ENCODE data around the gene MYZAP. TPM values are rescaled to one million over a fixed set of nuclear protein-coding genes. Genes with fewer than 3 reads are reported as not detected.

Gene MYZAP
- total and polyA plus RNA-seq, 4 donors: 2.4 to 9.3 (median 2.9) TPM

DNA sequence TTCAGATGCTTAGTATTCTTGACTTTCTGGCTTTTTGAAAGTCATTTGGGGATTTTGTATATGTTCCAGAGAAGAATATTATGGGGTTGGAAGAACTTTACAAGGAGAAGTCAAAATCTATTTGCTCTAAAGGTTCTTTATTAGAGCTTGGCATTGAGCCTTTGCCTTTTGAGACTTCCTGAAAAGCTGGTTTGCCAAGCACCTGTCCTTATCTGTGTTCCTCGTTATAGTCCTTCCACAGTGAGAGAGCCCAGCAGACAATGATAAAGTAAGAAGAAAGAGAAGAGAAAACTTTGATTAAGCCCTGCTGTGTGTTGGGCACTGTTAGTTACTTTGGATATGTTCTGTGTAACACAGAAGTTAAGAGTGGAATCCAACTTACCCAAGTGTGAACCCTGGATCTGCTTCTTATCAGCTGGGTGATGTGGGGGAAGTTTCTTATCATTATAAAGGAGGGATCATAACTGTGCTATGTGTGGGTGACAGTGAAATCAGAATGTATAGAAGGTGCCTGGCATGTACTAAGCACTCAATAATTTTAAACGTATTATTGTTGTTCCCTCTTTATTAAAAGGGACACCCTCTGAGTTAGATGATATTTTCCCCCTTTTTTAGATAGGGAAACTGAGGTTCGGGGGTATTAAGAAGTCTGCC lies 70.5 kb downstream of the MYZAP start:
- H3K27ac ChIP-seq (ENCODE audit: low read depth, low read length): no peak overlapping the region
- no peaks in the 10 kb centered on the region for H3K9me3 ChIP-seq (ENCODE audit: control insufficient read depth, insufficient read depth, low read length)
- no peaks in the 10 kb centered on the region for H3K4me1 ChIP-seq (ENCODE audit: control insufficient read depth, insufficient read depth, low read length)
- no peak for DNase-seq (ENCODE audit: low read depth in 4 of 6, low spot score in 6 of 6)
- no peaks in the 10 kb centered on the region for H3K36me3 ChIP-seq (ENCODE audit: control insufficient read depth, insufficient read depth, low read length)
- no peak overlapping the region for H3K4me3 ChIP-seq (ENCODE audit: low read depth, low read length)
- 92% methylated on average over 2 of the region's 3 CpGs for WGBS (ENCODE audit: insufficient coverage)
- no peaks in the 10 kb centered on the region for H3K27me3 ChIP-seq (ENCODE audit: control insufficient read depth, insufficient read depth, low read length)

DNA sequence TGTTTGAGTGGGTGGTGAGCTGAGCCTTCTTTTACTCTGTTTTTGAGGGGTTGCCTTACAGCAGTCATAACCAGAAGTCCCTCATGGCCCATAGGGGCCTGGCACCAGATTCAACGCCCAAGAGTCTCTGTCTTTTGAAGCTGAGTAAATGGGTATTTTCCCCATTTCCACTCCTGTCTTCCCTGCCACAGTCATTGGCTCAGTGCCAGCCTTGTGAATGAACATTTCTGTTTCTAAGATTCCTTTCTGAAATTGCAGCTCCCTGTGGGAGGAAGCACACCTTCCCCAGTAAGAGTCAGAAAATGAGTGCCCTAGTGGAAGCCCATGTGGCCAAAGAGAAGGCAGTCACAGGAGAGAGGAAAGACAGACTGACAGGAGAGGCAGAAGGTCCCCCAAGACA lies 71.1 kb downstream of the MYZAP start:
- DNase-seq (ENCODE audit: low read depth in 4 of 6, low spot score in 6 of 6): peak in 1 of 6 donors; percentile 25
- no peaks in the 10 kb centered on the region for H3K27me3 ChIP-seq (ENCODE audit: control insufficient read depth, insufficient read depth, low read length)
- no peak overlapping the region for H3K27ac ChIP-seq (ENCODE audit: low read depth, low read length)
- no peak overlapping the region for H3K4me3 ChIP-seq (ENCODE audit: low read depth, low read length)
- whole genome bisulfite sequencing (ENCODE audit: insufficient coverage): no CpG with 5 or more reads among the region's 1 CpG
- no peaks in the 10 kb centered on the region for H3K9me3 ChIP-seq (ENCODE audit: control insufficient read depth, insufficient read depth, low read length)
- no peaks in the 10 kb centered on the region for H3K4me1 ChIP-seq (ENCODE audit: control insufficient read depth, insufficient read depth, low read length)
- H3K36me3 ChIP-seq (ENCODE audit: control insufficient read depth, insufficient read depth, low read length): no peaks in the 10 kb centered on the region

DNA sequence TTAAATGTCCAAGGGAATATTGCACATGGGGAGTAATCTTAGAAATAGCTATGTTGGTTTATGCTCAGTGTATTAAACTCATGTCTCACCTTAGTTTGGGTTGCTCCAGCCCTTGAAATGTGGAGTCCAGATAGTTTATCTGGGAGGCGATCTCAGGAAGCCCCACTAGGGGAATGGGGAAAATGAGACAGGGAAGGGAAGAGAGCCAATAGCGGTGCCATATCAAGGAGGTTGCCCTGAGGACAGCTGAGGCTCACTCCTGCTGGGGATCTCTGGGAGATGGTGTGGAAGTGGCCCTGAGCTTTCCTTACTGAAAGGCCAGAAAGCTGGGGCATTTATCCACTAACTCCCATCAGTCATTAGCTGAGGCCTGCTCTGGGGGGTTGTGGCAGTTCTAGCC lies 71.6 kb downstream of the MYZAP start:
- WGBS (ENCODE audit: insufficient coverage): 95% methylated on average over 2 of the region's 2 CpGs
- H3K36me3 ChIP-seq (ENCODE audit: control insufficient read depth, insufficient read depth, low read length): no peaks in the 10 kb centered on the region
- no peak overlapping the region for H3K4me3 ChIP-seq (ENCODE audit: low read depth, low read length)
- no peaks in the 10 kb centered on the region for H3K9me3 ChIP-seq (ENCODE audit: control insufficient read depth, insufficient read depth, low read length)
- no peaks in the 10 kb centered on the region for H3K4me1 ChIP-seq (ENCODE audit: control insufficient read depth, insufficient read depth, low read length)
- H3K27me3 ChIP-seq (ENCODE audit: control insufficient read depth, insufficient read depth, low read length): no peaks in the 10 kb centered on the region
- H3K27ac ChIP-seq (ENCODE audit: low read depth, low read length): no peak overlapping the region
- DNase-seq (ENCODE audit: low read depth in 4 of 6, low spot score in 6 of 6): no peak

DNA sequence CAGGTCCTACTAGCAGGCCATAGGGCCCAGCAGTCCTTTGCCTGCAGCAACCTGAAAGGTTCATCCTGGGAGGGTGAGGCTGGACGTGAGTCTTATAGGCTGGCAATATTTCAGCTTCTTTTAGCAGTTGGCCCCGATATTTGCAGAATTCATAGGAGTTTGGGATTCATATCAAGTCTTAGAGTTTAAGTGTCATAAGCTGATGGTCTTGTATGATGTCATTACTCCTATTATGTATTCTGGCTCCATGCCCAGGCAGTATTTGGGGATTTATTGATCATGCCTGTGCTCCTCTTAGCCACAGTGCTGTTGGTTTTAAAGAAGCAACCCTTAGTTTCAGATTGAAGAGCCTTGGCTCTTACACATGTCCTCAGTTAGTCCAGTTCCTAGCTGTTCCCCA lies 73.5 kb downstream of the MYZAP start:
- Histone ChIP-seq H3K27me3 (ENCODE audit: control insufficient read depth, insufficient read depth, low read length) (no peaks in the 10 kb centered on the region), H3K27ac (ENCODE audit: low read depth, low read length) (no peak overlapping the region), H3K4me1 (ENCODE audit: control insufficient read depth, insufficient read depth, low read length) (no peaks in the 10 kb centered on the region), H3K4me3 (ENCODE audit: low read depth, low read length) (no peak overlapping the region), H3K9me3 (ENCODE audit: control insufficient read depth, insufficient read depth, low read length) (no peaks in the 10 kb centered on the region), H3K36me3 (ENCODE audit: control insufficient read depth, insufficient read depth, low read length) (no peaks in the 10 kb centered on the region)
- WGBS (ENCODE audit: insufficient coverage): 78% methylated on average over 1 of the region's 2 CpGs
- peak in 1 of 6 donors; percentile 54 for DNase-seq (ENCODE audit: low read depth in 4 of 6, low spot score in 6 of 6)

DNA sequence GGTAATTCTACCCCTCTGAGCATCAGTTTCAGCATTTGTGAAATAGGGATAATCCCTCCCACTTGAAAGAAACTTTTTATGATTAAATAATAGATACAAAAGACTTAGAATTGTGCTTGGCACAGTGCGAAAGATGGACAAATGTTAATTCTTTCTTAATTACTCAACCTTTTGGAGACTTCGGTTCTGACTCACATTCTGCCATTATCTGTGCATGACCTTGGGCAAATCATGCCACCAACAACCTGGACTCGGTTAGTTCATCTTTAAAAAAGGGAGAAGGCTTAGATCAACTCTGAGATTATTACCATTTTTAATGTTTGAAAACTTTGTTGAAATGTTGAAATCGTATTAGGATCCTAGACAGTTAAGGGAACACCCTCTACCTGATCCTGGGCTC lies 74.2 kb downstream of the MYZAP start:
- Histone ChIP-seq H3K27ac (ENCODE audit: low read depth, low read length) (no peak overlapping the region), H3K27me3 (ENCODE audit: control insufficient read depth, insufficient read depth, low read length) (no peaks in the 10 kb centered on the region), H3K9me3 (ENCODE audit: control insufficient read depth, insufficient read depth, low read length) (no peaks in the 10 kb centered on the region), H3K4me3 (ENCODE audit: low read depth, low read length) (no peak overlapping the region), H3K36me3 (ENCODE audit: control insufficient read depth, insufficient read depth, low read length) (no peaks in the 10 kb centered on the region), H3K4me1 (ENCODE audit: control insufficient read depth, insufficient read depth, low read length) (no peaks in the 10 kb centered on the region)
- DNase-seq (ENCODE audit: low read depth in 4 of 6, low spot score in 6 of 6): no peak
- no CpG with 5 or more reads among the region's 4 CpGs for WGBS (ENCODE audit: insufficient coverage)

DNA sequence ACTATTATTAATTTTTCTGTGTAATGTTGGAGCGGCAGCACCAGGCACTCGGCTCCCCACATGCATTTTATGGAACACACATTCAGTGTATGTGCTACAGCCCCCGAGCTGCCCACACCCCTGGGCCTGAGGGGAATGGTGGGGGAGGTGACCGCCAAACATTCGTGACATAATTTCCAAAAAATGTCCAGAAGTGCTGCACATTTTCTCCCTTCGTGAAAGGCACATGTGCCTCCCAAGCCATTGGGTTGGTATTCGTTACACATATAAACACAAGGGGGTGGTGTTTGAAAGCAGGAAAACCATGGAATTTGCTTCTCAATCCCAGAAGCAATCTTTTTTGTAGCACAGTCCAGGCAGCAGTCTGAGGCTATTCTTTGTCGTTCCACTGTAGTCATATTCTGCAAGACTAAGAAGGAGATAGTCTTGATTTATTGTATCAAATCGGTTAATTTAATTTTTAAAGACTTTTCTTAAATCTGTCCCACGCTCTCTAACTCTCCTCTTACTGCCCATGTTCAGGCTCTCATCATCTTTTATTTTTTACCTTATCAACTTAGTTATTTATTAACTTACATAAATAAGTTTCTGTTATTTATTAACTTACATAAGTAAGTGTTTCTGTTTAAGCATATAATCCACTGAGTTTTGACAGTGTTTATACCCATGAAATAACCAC lies 75.6 kb downstream of the MYZAP start:
- peaks cover 3% of the 10 kb centered on the region for H3K9me3 ChIP-seq (ENCODE audit: control insufficient read depth, insufficient read depth, low read length)
- H3K27ac ChIP-seq (ENCODE audit: low read depth, low read length): no peak overlapping the region
- no peak overlapping the region for H3K4me3 ChIP-seq (ENCODE audit: low read depth, low read length)
- no peaks in the 10 kb centered on the region for H3K27me3 ChIP-seq (ENCODE audit: control insufficient read depth, insufficient read depth, low read length)
- peak in 2 of 6 donors; percentile 41 to 65 for DNase-seq (ENCODE audit: low read depth in 4 of 6, low spot score in 6 of 6)
- no peaks in the 10 kb centered on the region for H3K36me3 ChIP-seq (ENCODE audit: control insufficient read depth, insufficient read depth, low read length)
- WGBS (ENCODE audit: insufficient coverage): 61% methylated on average over 2 of the region's 10 CpGs
- no peaks in the 10 kb centered on the region for H3K4me1 ChIP-seq (ENCODE audit: control insufficient read depth, insufficient read depth, low read length)

DNA sequence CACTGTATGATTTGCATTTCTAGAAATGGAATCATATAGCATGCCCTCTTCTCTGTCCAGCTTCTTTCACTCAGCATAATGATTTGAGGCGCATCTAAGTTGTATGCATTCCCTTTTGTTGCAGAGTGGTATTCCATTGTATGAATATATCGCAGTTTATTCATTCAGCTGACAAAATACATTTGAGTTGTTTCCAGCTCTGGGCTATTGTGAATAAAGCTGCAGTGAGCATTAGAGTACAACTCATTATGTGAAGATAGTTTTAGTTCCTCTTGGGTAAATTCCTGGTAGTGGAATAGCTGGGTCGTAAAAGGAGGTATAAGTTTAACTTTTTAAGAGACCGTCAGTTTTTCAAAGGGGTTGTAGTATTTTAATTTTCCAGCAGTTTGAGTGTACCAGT lies 76.3 kb downstream of the MYZAP start:
- Histone ChIP-seq H3K9me3 (ENCODE audit: control insufficient read depth, insufficient read depth, low read length) (peaks cover 3% of the 10 kb centered on the region), H3K27ac (ENCODE audit: low read depth, low read length) (no peak overlapping the region), H3K4me1 (ENCODE audit: control insufficient read depth, insufficient read depth, low read length) (no peaks in the 10 kb centered on the region), H3K27me3 (ENCODE audit: control insufficient read depth, insufficient read depth, low read length) (no peaks in the 10 kb centered on the region), H3K36me3 (ENCODE audit: control insufficient read depth, insufficient read depth, low read length) (no peaks in the 10 kb centered on the region), H3K4me3 (ENCODE audit: low read depth, low read length) (no peak overlapping the region)
- DNase-seq (ENCODE audit: low read depth in 4 of 6, low spot score in 6 of 6): peak in 1 of 6 donors; percentile 53
- WGBS (ENCODE audit: insufficient coverage): no CpG with 5 or more reads among the region's 4 CpGs

DNA sequence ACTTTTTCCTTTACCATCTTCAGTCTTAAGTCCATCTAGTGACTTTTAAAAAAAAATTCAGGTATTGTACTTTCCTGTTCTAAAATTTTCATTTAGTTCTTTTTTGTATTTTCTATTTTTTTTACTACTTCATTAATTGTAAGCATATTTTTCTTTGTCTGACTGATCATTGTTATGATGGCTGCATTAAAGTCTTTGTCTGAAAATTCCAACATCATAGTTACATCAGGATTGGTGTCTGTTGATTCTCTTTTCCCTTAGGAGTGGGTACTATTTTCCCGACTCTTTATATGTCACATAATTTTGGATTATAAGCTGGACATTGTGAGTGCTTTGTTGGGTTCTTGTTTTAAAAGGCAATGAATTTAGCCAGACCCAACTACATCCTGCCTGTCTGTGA lies 79.9 kb downstream of the MYZAP start:
- no peaks in the 10 kb centered on the region for H3K4me1 ChIP-seq (ENCODE audit: control insufficient read depth, insufficient read depth, low read length)
- H3K27ac ChIP-seq (ENCODE audit: low read depth, low read length): no peak overlapping the region
- H3K4me3 ChIP-seq (ENCODE audit: low read depth, low read length): no peak overlapping the region
- H3K36me3 ChIP-seq (ENCODE audit: control insufficient read depth, insufficient read depth, low read length): no peaks in the 10 kb centered on the region
- peaks cover 3% of the 10 kb centered on the region for H3K9me3 ChIP-seq (ENCODE audit: control insufficient read depth, insufficient read depth, low read length)
- no CpG with 5 or more reads among the region's 1 CpG for WGBS (ENCODE audit: insufficient coverage)
- no peak for DNase-seq (ENCODE audit: low read depth in 4 of 6, low spot score in 6 of 6)
- no peaks in the 10 kb centered on the region for H3K27me3 ChIP-seq (ENCODE audit: control insufficient read depth, insufficient read depth, low read length)

DNA sequence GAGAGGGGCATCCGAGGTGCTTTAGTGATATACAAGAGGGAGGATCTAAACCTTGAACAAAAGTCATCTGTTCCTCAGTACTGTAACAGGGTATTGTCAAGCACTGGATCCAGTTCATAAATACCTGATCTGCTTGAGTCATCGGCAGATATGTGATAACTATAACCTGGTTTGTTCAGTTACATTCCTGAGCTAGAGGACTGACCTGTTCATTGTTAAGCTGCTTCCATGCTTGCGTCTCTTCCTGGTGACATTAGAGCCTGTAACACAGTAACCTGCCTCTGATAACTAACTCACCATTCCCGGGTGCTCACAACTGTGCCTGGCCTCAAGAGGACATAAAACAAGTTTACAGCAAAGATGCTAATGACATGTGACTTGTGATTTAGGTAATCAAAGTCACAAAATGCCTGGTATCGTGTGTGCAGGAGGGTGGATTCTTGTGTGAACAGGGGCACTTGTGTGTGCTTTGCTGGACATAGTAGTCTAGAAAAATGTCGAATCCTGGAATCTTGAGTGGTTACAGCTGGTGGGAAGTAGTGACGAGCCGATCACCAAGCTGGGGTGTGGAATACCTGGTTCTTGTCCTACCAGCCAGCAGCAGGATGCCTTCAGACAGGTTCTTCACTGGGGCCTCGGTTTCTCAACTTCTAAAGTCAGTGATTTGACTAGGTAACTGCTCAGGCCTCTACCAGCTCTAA lies 83.9 kb downstream of the MYZAP start:
- no peak for DNase-seq (ENCODE audit: low read depth in 4 of 6, low spot score in 6 of 6)
- WGBS (ENCODE audit: insufficient coverage): 94% methylated on average over 6 of the region's 9 CpGs
- H3K36me3 ChIP-seq (ENCODE audit: control insufficient read depth, insufficient read depth, low read length): no peaks in the 10 kb centered on the region
- H3K4me3 ChIP-seq (ENCODE audit: low read depth, low read length): no peak overlapping the region
- H3K4me1 ChIP-seq (ENCODE audit: control insufficient read depth, insufficient read depth, low read length): no peaks in the 10 kb centered on the region
- H3K27me3 ChIP-seq (ENCODE audit: control insufficient read depth, insufficient read depth, low read length): no peaks in the 10 kb centered on the region
- H3K9me3 ChIP-seq (ENCODE audit: control insufficient read depth, insufficient read depth, low read length): peaks cover 3% of the 10 kb centered on the region
- no peak overlapping the region for H3K27ac ChIP-seq (ENCODE audit: low read depth, low read length)

All from spinal cord (tissue), 10 donors.